HepG2 (cell line): ENCODE measurements around the gene MARCHF6. TPM values are rescaled to one million over a fixed set of nuclear protein-coding genes. Genes with fewer than 3 reads are reported as not detected.

Experiments used
- ATAC-seq: fragments of 200-7000 bp; cut with Tn5 transposase; 3 replicates; pipeline ENCODE4 v1.9.1; 2020; ENCODE audit warnings: mild to moderate bottlenecking, moderate library complexity
- BruUV-seq: library from RNA; stranded (reverse); fragments of 400-500 nt; replicated peaks from 2 replicates; lab custom pipeline; 2021; lab: Mats Ljungman, UMichigan
- CTCF ChIA-PET: fragments of 300-600 bp; formaldehyde crosslinking; extraction: SDS; loops from one replicate; lab custom pipeline; 2021; ENCODE audit warnings: low total read pairs, inconsistent platforms, low intra/inter-chr PET ratio; lab: Yijun Ruan, JAX
- POLR2A ChIA-PET: fragments of 350-600 bp; sonication (Branson Sonifier 250); formaldehyde crosslinking; loops from one replicate; lab custom pipeline; 2020; ENCODE audit warnings: antibody characterized with exemption, inconsistent platforms; lab: Yijun Ruan, JAX
- DNase-seq: peaks from one replicate; pipeline ENCODE4 v3.0.0-alpha.2; 2015; ENCODE audit warnings: low spot score
- FAIRE-seq: peaks from 3 replicates; lab custom pipeline; 2011; peaks lifted over from hg19 to GRCh38; lab: Jason Lieb, UNC
- H2AFZ ChIP-seq: one replicate; pipeline ENCODE4 v1.6.1; 2011; ENCODE audit warnings: low read length, inconsistent platforms
- H3K27ac ChIP-seq: fragments of 300-600 bp; 3 replicates; pipeline ENCODE4 v1.8.0; 2011; ENCODE audit warnings: mixed run types, mild to moderate bottlenecking, mixed read lengths, low read length, inconsistent platforms; ENCODE audit not compliant: insufficient read depth; ENCODE audit errors: extremely low read length
- H3K27me3 ChIP-seq, 2 experiments: fragments of 200-600 bp in 1 of 2; 2 replicates in 1 of 2; 3 replicates in 1 of 2; pipeline versions ENCODE4 v1.6.0 to v1.8.0; 2011; ENCODE audit warnings: low read length in 2 of 2, mild to moderate bottlenecking in 2 of 2, moderate library complexity in 2 of 2, inconsistent platforms in 1 of 2; ENCODE audit not compliant: insufficient read depth in 2 of 2, control insufficient read depth in 1 of 2
- H3K36me3 ChIP-seq, 2 experiments: fragments of 200-600 bp in 1 of 2; replicated peaks in 1 of 2; 2 replicates in 1 of 2; 3 replicates in 1 of 2; pipeline versions ENCODE4 v1.5.1 to v1.8.0; 2011; ENCODE audit warnings: low read length in 2 of 2, inconsistent platforms in 1 of 2; ENCODE audit not compliant: insufficient read depth in 2 of 2, control insufficient read depth in 1 of 2
- H3K4me1 ChIP-seq: 2 replicates; pipeline ENCODE4 v1.5.1; 2012; ENCODE audit warnings: low read length, inconsistent platforms; ENCODE audit not compliant: insufficient read depth
- H3K4me2 ChIP-seq: 2 replicates; pipeline ENCODE4 v1.6.0; 2011; ENCODE audit warnings: low read depth, low read length, inconsistent platforms
- H3K4me3 ChIP-seq, 3 experiments: fragments of 200-600 bp in 1 of 3; sonication (generic), shearing (Covaris generic) in 1 of 3; replicated peaks in 1 of 3; 2 replicates each; pipeline ENCODE4 v1.5.1; 2011 to 2016; ENCODE audit warnings: low read length in 3 of 3, inconsistent platforms in 2 of 3, low read depth in 2 of 3, mild to moderate bottlenecking in 2 of 3, control low read depth in 1 of 3, mixed read lengths in 1 of 3; ENCODE audit not compliant: insufficient read depth in 1 of 3
- H3K79me2 ChIP-seq: one replicate; pipeline ENCODE4 v1.6.1; 2011; ENCODE audit warnings: low read length, inconsistent platforms; ENCODE audit not compliant: insufficient read depth
- H3K9ac ChIP-seq: 2 replicates; pipeline ENCODE4 v1.6.0; 2011; ENCODE audit warnings: mild to moderate bottlenecking, low read depth, low read length, inconsistent platforms; ENCODE audit not compliant: insufficient read depth
- H3K9me3 ChIP-seq: 2 replicates; pipeline ENCODE4 v1.5.1; 2012; ENCODE audit warnings: mild to moderate bottlenecking, low read length
- H4K20me1 ChIP-seq: 2 replicates; pipeline ENCODE4 v1.6.0; 2011; ENCODE audit warnings: inconsistent platforms, mild to moderate bottlenecking, low read length, moderate library complexity; ENCODE audit not compliant: insufficient read depth
- MAFK ChIP-seq, 2 experiments: IDR thresholded peaks in 1 of 2; conservative IDR thresholded peaks in 1 of 2; 2 replicates each; pipeline ENCODE4 v1.6.1; 2011; ENCODE audit warnings: improper control_type of control experiment in 2 of 2, low read length in 2 of 2
- NR1H2 ChIP-seq: sonication (generic); formaldehyde crosslinking; IDR thresholded peaks from 2 replicates; pipeline ENCODE4 v1.8.1; 2022; ENCODE audit warnings: low read depth, missing genetic modification reagents, borderline replicate concordance
- SMC3 ChIP-seq: IDR thresholded peaks from 2 replicates; pipeline ENCODE4 v1.6.1; 2011; ENCODE audit warnings: low read length, improper control_type of control experiment
- SOX5 ChIP-seq: IDR thresholded peaks from 2 replicates; pipeline ENCODE4 v1.6.1; 2016; ENCODE audit warnings: borderline replicate concordance
- ZBTB1 ChIP-seq: sonication (generic); formaldehyde crosslinking; IDR thresholded peaks from 2 replicates; pipeline ENCODE4 v1.4.0; 2020; ENCODE audit warnings: missing genetic modification reagents, borderline replicate concordance
- ZNF446 ChIP-seq: sonication (generic); formaldehyde crosslinking; IDR thresholded peaks from 2 replicates; pipeline ENCODE4 v1.5.0; 2020; ENCODE audit warnings: mild to moderate bottlenecking, missing genetic modification reagents
- ZNF484 ChIP-seq: sonication (generic); formaldehyde crosslinking; IDR thresholded peaks from 2 replicates; pipeline ENCODE4 v1.5.1; 2020; ENCODE audit warnings: mild to moderate bottlenecking, low read depth, missing genetic modification reagents, borderline replicate concordance
- ZNF577 ChIP-seq: sonication (generic); formaldehyde crosslinking; IDR thresholded peaks from 2 replicates; pipeline ENCODE4 v1.4.0; 2020; ENCODE audit warnings: mild to moderate bottlenecking, low read depth, missing genetic modification reagents, borderline replicate concordance
- in situ Hi-C: cut with HindIII; loops from 2 replicates; pipeline ENCODE4 v1.10.0; 2017; ENCODE audit warnings: low pct_unique_long_range_greater_than_20kb; ENCODE audit not compliant: extremely low pct_ligation_motif_present
- intact Hi-C: fragments of 100-400 bp; cut with micrococcal nuclease; formaldehyde crosslinking; loops from one replicate; pipeline ENCODE4 v1.10.0; 2022; ENCODE audit not compliant: unreplicated experiment
- polyA plus RNA-seq, 8 experiments: library from polyadenylated mRNA; depleted of rRNA in 3 of 8; stranded (reverse) in 7 of 8; unstranded in 1 of 8; fragments of >200 nt; fragmentation: Illumina TruSeq in 4 of 8; extraction: Trizol in 4 of 8; gene quantifications; 2 replicates each; pipeline versions ENCODE4 v1.2.1 to v1.2.3, GENCODE V29; 2011 to 2016; ENCODE audit warnings: low read depth in 4 of 8, missing spikeins in 1 of 8, mixed read lengths in 1 of 8; ENCODE audit not compliant: insufficient read depth in 1 of 8
- total RNA-seq, 5 experiments: library from RNA; depleted of rRNA; stranded (reverse); fragments of >200 nt; fragmentation: Illumina TruSeq; extraction: Trizol; gene quantifications; 2 replicates each; pipeline ENCODE4 v1.2.3, GENCODE V29; 2016; ENCODE audit warnings: low read depth in 1 of 5
- TF ChIP-seq, protein P1 (sequence below): sonication (generic); formaldehyde crosslinking; IDR thresholded peaks from 2 replicates; pipeline ENCODE4 v1.5.0; 2020; ENCODE audit warnings: missing genetic modification reagents, mild to moderate bottlenecking, borderline replicate concordance

MARCHF6 gene
- total and polyA plus RNA-seq, 2 of the 13 experiments (the other 11 are each of a cell fraction or from before 2014, with no cell fraction given), result 48.6 to 107 TPM

DNA sequence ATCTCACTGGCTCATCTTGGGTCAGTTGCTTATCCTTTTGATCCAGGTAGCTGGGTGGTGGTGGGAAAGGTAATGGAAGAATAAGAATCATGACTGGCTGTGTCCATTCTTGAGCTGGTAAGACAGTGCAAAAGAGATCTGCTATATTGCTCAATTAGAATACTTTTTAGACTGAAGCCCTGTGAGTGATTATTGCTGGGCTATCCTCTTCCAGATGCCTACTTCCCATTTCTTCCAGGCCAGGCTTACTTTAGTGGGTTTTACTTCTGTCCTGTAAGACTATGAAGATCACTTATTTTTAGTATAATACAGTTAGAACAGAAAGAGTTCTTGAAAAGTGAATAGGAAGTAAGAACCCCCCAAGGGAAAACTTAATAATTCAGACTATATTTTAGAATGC is 7.2 kb downstream of the MARCHF6 start:
- CTCF ChIA-PET, result no interaction called here
- in situ Hi-C loops (loop anchor here (10.0 kb wide), 1 partner anchor 76 kb away; no protein-coding TSS in a partner anchor), intact Hi-C loops (no loop called here)
- Histone ChIP-seq H3K4me3 (no peak overlapping the region), H3K36me3 (0 out of 5 replicates have a peak, but pooled peaks cover 0 to 3% of the 10 kb centered on the region in 2 experiments), H3K9ac (no peak overlapping the region), H2AFZ (no peak overlapping the region), H3K4me2 (no peak overlapping the region), H3K27me3 (no peaks in the 10 kb centered on the region), H3K79me2 (peaks cover 99% of the 10 kb centered on the region), H3K27ac (no peak overlapping the region), H3K9me3 (no peaks in the 10 kb centered on the region), H3K4me1 (peaks cover 26% of the 10 kb centered on the region), H4K20me1 (peaks cover 72% of the 10 kb centered on the region)
- POLR2A ChIA-PET, result no interaction called here
- TF ChIP-seq ZNF577 (no peak), SOX5 (no peak), SMC3 (no peak), NR1H2 (CRISPR knock-in tag) (no peak), MAFK (conservative IDR thresholded peaks at IDR 0.05 in 1 of 2, IDR thresholded peaks at IDR 0.05 in 1 of 2; ENCODE audit: low read length in 2 of 2) (no peak), ZNF446 (CRISPR knock-in tag) (no peak), ZBTB1 (CRISPR knock-in tag) (no peak), ZNF484 (CRISPR knock-in tag) (no peak)
- TF ChIP-seq, protein P1, sequence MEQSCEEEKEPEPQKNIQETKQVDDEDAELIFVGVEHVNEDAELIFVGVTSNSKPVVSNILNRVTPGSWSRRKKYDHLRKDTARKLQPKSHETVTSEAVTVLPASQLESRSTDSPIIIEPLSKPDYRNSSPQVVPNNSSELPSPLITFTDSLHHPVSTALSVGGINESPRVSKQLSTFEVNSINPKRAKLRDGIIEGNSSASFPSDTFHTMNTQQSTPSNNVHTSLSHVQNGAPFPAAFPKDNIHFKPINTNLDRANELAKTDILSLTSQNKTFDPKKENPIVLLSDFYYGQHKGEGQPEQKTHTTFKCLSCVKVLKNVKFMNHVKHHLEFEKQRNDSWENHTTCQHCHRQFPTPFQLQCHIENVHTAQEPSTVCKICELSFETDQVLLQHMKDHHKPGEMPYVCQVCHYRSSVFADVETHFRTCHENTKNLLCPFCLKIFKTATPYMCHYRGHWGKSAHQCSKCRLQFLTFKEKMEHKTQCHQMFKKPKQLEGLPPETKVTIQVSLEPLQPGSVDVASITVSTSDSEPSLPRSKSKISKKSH (CRISPR knock-in tag), result no peak
- ATAC-seq, result no peak
- BruUV-seq, result no TSS peak
- no peak for DNase-seq
- FAIRE-seq, result no peak
